ENCODE measurements around the gene ELOVL5. TPM values are rescaled to one million over a fixed set of nuclear protein-coding genes. Genes with fewer than 3 reads are reported as not detected.

The ELOVL5 gene
- total and polyA plus RNA-seq, 5 donors = 27.6 to 59.0 (median 31.5) TPM

DNA sequence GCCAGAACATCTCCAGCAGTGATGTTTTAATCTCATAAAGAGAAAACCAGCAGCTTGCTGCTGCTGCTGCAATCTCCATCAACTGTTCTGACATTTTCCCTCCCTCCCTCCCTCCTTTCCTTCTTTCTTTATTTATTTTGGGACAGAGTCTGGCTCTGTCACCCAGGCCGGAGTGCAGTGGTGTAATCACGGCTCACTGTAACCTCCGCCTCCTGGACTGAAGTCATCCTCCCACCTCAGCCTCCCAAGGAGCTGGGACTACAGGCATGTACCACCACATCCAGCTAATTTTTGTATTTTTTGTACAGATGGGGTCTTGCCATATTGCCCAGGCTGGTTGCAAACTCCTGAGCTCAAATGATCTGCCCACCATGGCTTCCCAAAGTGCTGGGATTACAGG lies 5.7 kb downstream of the ELOVL5 start:
- WGBS = 59% methylated on average over 3 of the region's 3 CpGs
- no peak overlapping the region for H3K27ac ChIP-seq (ENCODE audit: low read length)
- no peak overlapping the region for H3K4me3 ChIP-seq (ENCODE audit: low read length)
- intact Hi-C loops (cut with DNase I) = no loop called here
- no peaks in the 10 kb centered on the region for H3K4me1 ChIP-seq (ENCODE audit: control insufficient read depth, insufficient read depth, low read length)
- no peaks in the 10 kb centered on the region for H3K9me3 ChIP-seq (ENCODE audit: control insufficient read depth, low read length)
- ATAC-seq = no peak
- DNase-seq = no peak
- H3K27me3 ChIP-seq (ENCODE audit: control insufficient read depth, insufficient read depth) = no peaks in the 10 kb centered on the region

- H3K9me3 ChIP-seq (ENCODE audit: control insufficient read depth, low read length) = no peaks in the 10 kb centered on the region
- no peaks in the 10 kb centered on the region for H3K4me1 ChIP-seq (ENCODE audit: control insufficient read depth, insufficient read depth, low read length)
- DNase-seq (no peak), ATAC-seq (no peak)
- no peak overlapping the region for H3K27ac ChIP-seq (ENCODE audit: low read length)
- H3K4me3 ChIP-seq (ENCODE audit: low read length) = no peak overlapping the region
- intact Hi-C loops (cut with DNase I) = no loop called here
- WGBS = 94% methylated on average over 2 of the region's 2 CpGs
- H3K27me3 ChIP-seq (ENCODE audit: control insufficient read depth, insufficient read depth) = no peaks in the 10 kb centered on the region
Observed at GRCh38 chr6:53342217-53342616, 6.5 kb downstream of the ELOVL5 start.

GRCh38 chr6:53340536-53340935 lies 8.2 kb downstream of the ELOVL5 start:
- intact Hi-C loops (cut with DNase I) = no loop called here
- Histone ChIP-seq H3K9me3 (ENCODE audit: control insufficient read depth, low read length) (no peaks in the 10 kb centered on the region), H3K4me1 (ENCODE audit: control insufficient read depth, insufficient read depth, low read length) (peaks cover 5% of the 10 kb centered on the region), H3K27me3 (ENCODE audit: control insufficient read depth, insufficient read depth) (no peaks in the 10 kb centered on the region), H3K4me3 (ENCODE audit: low read length) (no peak overlapping the region), H3K27ac (ENCODE audit: low read length) (no peak overlapping the region)
- 81% methylated on average over 2 of the region's 2 CpGs for WGBS
- ATAC-seq = no peak
- DNase-seq = no peak

DNA sequence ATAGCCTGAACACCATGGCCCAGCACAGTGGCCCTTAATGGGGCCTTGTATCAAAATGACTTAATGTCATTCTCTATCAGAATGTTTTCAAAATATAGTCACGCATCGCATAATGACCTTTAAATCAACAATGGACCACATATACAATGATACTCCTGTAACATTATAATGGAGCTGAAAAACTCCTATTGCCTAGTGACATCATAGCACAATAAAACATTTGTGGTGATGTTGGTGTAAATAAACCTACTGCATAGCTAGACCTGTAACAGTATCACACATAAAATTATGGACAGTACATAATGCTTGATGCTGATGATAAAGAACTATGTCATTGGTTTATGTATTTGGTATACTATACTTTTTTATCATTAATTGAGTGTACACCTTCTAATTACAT lies 9.3 kb downstream of the ELOVL5 start:
- ATAC-seq = no peak
- no peaks in the 10 kb centered on the region for H3K9me3 ChIP-seq (ENCODE audit: control insufficient read depth, low read length)
- H3K27ac ChIP-seq (ENCODE audit: low read length) = no peak overlapping the region
- no peaks in the 10 kb centered on the region for H3K27me3 ChIP-seq (ENCODE audit: control insufficient read depth, insufficient read depth)
- DNase-seq = no peak
- intact Hi-C loops (cut with DNase I) = loop anchor here in 1 of 4 donors (5.0 kb wide), 1 partner anchor 37 kb away; no protein-coding TSS in a partner anchor
- H3K4me3 ChIP-seq (ENCODE audit: low read length) = no peak overlapping the region
- peaks cover 15% of the 10 kb centered on the region for H3K4me1 ChIP-seq (ENCODE audit: control insufficient read depth, insufficient read depth, low read length)
- WGBS = 95% methylated on average over 2 of the region's 2 CpGs

- WGBS = 87% methylated on average over 1 of the region's 1 CpG
- intact Hi-C loops (cut with DNase I) = loop anchor here in 1 of 4 donors (5.0 kb wide), 1 partner anchor 36 kb away; no protein-coding TSS in a partner anchor
- ATAC-seq = no peak
Observed at GRCh38 chr6:53338304-53338703, 10.4 kb downstream of the ELOVL5 start.

DNA sequence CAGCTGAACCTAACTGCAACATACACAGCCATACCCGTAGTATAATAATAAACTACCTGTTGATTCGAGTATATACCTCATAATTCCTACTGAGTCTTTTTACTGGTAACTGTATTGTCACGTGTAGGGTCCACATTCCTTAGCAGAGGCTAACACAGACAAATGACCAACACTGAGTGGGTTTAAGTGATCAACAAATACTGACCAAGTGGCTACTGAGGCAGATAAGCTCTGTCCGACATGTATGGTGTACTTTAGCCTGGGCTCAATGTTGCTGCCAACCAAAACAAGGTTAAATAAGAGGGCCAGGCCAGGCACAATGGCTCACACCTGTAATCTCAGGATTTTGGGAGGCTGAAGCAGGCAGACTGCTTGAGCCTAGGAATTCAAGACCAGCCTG lies 12.7 kb downstream of the ELOVL5 start:
- intact Hi-C loops (cut with DNase I) = loop anchor here in 1 of 4 donors (5.0 kb wide), 1 partner anchor 34 kb away; no protein-coding TSS in a partner anchor
- peaks cover 15% of the 10 kb centered on the region for H3K4me1 ChIP-seq (ENCODE audit: control insufficient read depth, insufficient read depth, low read length)
- H3K27ac ChIP-seq (ENCODE audit: low read length) = no peak overlapping the region
- 67% methylated on average over 4 of the region's 4 CpGs for WGBS
- no peaks in the 10 kb centered on the region for H3K9me3 ChIP-seq (ENCODE audit: control insufficient read depth, low read length)
- ATAC-seq (no peak), DNase-seq (no peak)
- no peak overlapping the region for H3K4me3 ChIP-seq (ENCODE audit: low read length)
- H3K27me3 ChIP-seq (ENCODE audit: control insufficient read depth, insufficient read depth) = no peaks in the 10 kb centered on the region

More at GRCh38 chr6:53338304-53338703, 10.4 kb downstream of the ELOVL5 start:
- Histone ChIP-seq H3K4me3 (ENCODE audit: low read length) (no peak overlapping the region), H3K27ac (ENCODE audit: low read length) (no peak overlapping the region), H3K4me1 (ENCODE audit: control insufficient read depth, insufficient read depth, low read length) (peaks cover 15% of the 10 kb centered on the region), H3K9me3 (ENCODE audit: control insufficient read depth, low read length) (no peaks in the 10 kb centered on the region), H3K27me3 (ENCODE audit: control insufficient read depth, insufficient read depth) (no peaks in the 10 kb centered on the region)
- DNase-seq = no peak

GRCh38 chr6:53335224-53335994 lies 13.3 kb downstream of the ELOVL5 start:
- H3K27ac ChIP-seq (ENCODE audit: low read length) = no peak overlapping the region
- H3K27me3 ChIP-seq (ENCODE audit: control insufficient read depth, insufficient read depth) = no peaks in the 10 kb centered on the region
- 56% methylated on average over 12 of the region's 12 CpGs for WGBS
- intact Hi-C loops (cut with DNase I) = loop anchor here in 1 of 4 donors (5.0 kb wide), 1 partner anchor 33 kb away; no protein-coding TSS in a partner anchor
- peak; percentile 30 to 56 for ATAC-seq
- peak in 1 of 3 donors; percentile 55 for DNase-seq
- peaks cover 15% of the 10 kb centered on the region for H3K4me1 ChIP-seq (ENCODE audit: control insufficient read depth, insufficient read depth, low read length)
- H3K9me3 ChIP-seq (ENCODE audit: control insufficient read depth, low read length) = no peaks in the 10 kb centered on the region
- H3K4me3 ChIP-seq (ENCODE audit: low read length) = no peak overlapping the region

- WGBS = 69% methylated on average over 5 of the region's 5 CpGs
- H3K4me3 ChIP-seq (ENCODE audit: low read length) = no peak overlapping the region
- ATAC-seq (no peak), DNase-seq (no peak)
- H3K27ac ChIP-seq (ENCODE audit: low read length) = no peak overlapping the region
- no peaks in the 10 kb centered on the region for H3K9me3 ChIP-seq (ENCODE audit: control insufficient read depth, low read length)
- no peaks in the 10 kb centered on the region for H3K27me3 ChIP-seq (ENCODE audit: control insufficient read depth, insufficient read depth)
- intact Hi-C loops (cut with DNase I) = no loop called here
- H3K4me1 ChIP-seq (ENCODE audit: control insufficient read depth, insufficient read depth, low read length) = peaks cover 15% of the 10 kb centered on the region
Observed at GRCh38 chr6:53333439-53334408, 15.0 kb downstream of the ELOVL5 start.

DNA sequence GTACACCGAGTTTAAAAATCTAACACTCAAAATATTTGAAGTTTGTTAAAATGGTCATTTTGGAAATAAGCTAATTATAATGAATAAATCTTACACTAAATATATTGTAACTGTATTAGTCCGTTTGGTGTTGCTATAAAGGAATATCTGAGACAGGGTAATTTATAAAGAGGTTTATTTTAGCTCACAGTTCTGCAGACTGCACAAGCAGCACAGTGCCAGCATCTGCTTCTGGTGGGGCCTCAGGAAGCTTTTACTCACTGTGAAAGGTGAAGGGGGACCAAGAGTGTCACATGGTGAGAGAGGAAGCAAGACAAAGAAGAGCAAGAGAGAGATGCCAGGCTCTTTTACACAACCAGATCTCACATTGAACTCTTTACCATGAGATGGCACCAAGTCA lies 17.1 kb downstream of the ELOVL5 start:
- Histone ChIP-seq H3K27me3 (ENCODE audit: control insufficient read depth, insufficient read depth) (no peaks in the 10 kb centered on the region), H3K9me3 (ENCODE audit: control insufficient read depth, low read length) (no peaks in the 10 kb centered on the region), H3K4me3 (ENCODE audit: low read length) (no peak overlapping the region), H3K27ac (ENCODE audit: low read length) (no peak overlapping the region), H3K4me1 (ENCODE audit: control insufficient read depth, insufficient read depth, low read length) (peaks cover 22% of the 10 kb centered on the region)
- DNase-seq (no peak), ATAC-seq (no peak)
- intact Hi-C loops (cut with DNase I) = no loop called here
- WGBS = 91% methylated on average over 2 of the region's 2 CpGs

- DNase-seq (no peak), ATAC-seq (no peak)
- H3K4me3 ChIP-seq (ENCODE audit: low read length) = no peak overlapping the region
- H3K4me1 ChIP-seq (ENCODE audit: control insufficient read depth, insufficient read depth, low read length) = peaks cover 23% of the 10 kb centered on the region
- no peak overlapping the region for H3K27ac ChIP-seq (ENCODE audit: low read length)
- H3K27me3 ChIP-seq (ENCODE audit: control insufficient read depth, insufficient read depth) = no peaks in the 10 kb centered on the region
- no peaks in the 10 kb centered on the region for H3K9me3 ChIP-seq (ENCODE audit: control insufficient read depth, low read length)
- intact Hi-C loops (cut with DNase I) = no loop called here
- WGBS = 87% methylated on average over 1 of the region's 1 CpG
Observed at GRCh38 chr6:53330137-53330536, 18.6 kb downstream of the ELOVL5 start.

DNA sequence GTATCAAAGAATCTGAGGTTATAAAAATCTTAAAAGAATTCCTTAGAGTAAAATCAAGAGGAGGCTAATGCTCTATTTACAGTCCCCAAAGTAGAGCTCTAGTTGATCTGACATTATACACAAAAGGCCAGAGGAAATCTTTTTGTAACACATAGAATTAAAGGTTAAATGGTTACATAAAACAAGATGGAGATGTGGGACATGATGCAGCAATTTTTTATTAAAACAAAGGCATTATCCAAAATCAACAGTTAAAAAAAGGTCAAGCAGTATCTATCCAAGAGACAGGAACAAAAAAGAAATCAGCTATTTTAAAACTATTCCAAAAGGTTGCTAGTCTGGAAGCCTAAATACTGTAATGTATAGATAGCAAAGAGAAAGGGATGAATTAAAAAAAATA lies 20.4 kb downstream of the ELOVL5 start:
- no peaks in the 10 kb centered on the region for H3K27me3 ChIP-seq (ENCODE audit: control insufficient read depth, insufficient read depth)
- ATAC-seq (no peak), DNase-seq (no peak)
- no peaks in the 10 kb centered on the region for H3K9me3 ChIP-seq (ENCODE audit: control insufficient read depth, low read length)
- no peak overlapping the region for H3K27ac ChIP-seq (ENCODE audit: low read length)
- peaks cover 17% of the 10 kb centered on the region for H3K4me1 ChIP-seq (ENCODE audit: control insufficient read depth, insufficient read depth, low read length)
- intact Hi-C loops (cut with DNase I) = no loop called here
- H3K4me3 ChIP-seq (ENCODE audit: low read length) = no peak overlapping the region
